Panc1 (cell line): ENCODE data around the gene CEP192. TPM values are rescaled to one million over a fixed set of nuclear protein-coding genes. Genes with fewer than 3 reads are reported as not detected.

Source experiments
- ATAC-seq: fragments of 200-7000 bp; cut with Tn5 transposase; 2 replicates; pipeline ENCODE4 v1.9.1; 2020; ENCODE audit warnings: mild to moderate bottlenecking, moderate library complexity
- BruUV-seq: library from RNA; stranded (reverse); fragments of 400-500 nt; replicated peaks from 2 replicates; lab custom pipeline; 2021; lab: Mats Ljungman, UMichigan
- CTCF ChIA-PET: fragments of 300-600 bp; sonication (Branson Sonifier 250); formaldehyde crosslinking; loops from one replicate; lab custom pipeline; 2022; ENCODE audit warnings: antibody characterized with exemption; lab: Charles Lee
- POLR2A ChIA-PET: fragments of 300-600 bp; sonication (Branson Sonifier 250); formaldehyde crosslinking; loops from one replicate; lab custom pipeline; 2022; ENCODE audit warnings: antibody characterized with exemption; lab: Charles Lee
- DNase-seq: peaks from one replicate; pipeline ENCODE4 v3.0.0-alpha.2; 2010; ENCODE audit warnings: low read depth, low spot score
- H3K27ac ChIP-seq: 2 replicates; pipeline ENCODE4 v1.5.1; 2011; ENCODE audit warnings: mild to moderate bottlenecking, low read length, inconsistent platforms
- H3K27me3 ChIP-seq: fragments of 200-500 bp; sonication (Bioruptor generic); 2 replicates; pipeline ENCODE4 v1.6.0; 2014; ENCODE audit warnings: low read length, inconsistent platforms; ENCODE audit not compliant: control insufficient read depth, insufficient read depth
- H3K36me3 ChIP-seq: fragments of 200-500 bp; sonication (Bioruptor generic); 2 replicates; pipeline ENCODE4 v1.5.1; 2014; ENCODE audit warnings: inconsistent platforms, mild to moderate bottlenecking, low read length, moderate library complexity; ENCODE audit not compliant: control insufficient read depth, insufficient read depth
- H3K4me1 ChIP-seq: 2 replicates; pipeline ENCODE4 v1.5.1; 2011; ENCODE audit warnings: inconsistent platforms, mild to moderate bottlenecking, low read length, moderate library complexity; ENCODE audit not compliant: control insufficient read depth, insufficient read depth
- H3K4me3 ChIP-seq, 2 experiments: 2 replicates each; pipeline ENCODE4 v1.5.1; 2011 to 2012; ENCODE audit warnings: low read depth in 2 of 2, low read length in 2 of 2, mild to moderate bottlenecking in 2 of 2, inconsistent platforms in 1 of 2, moderate library complexity in 1 of 2
- H3K9me3 ChIP-seq: fragments of 200-500 bp; sonication (Bioruptor generic); 2 replicates; pipeline ENCODE4 v1.5.1; 2014; ENCODE audit warnings: low read depth, mild to moderate bottlenecking, inconsistent platforms, low read length, moderate library complexity; ENCODE audit not compliant: control insufficient read depth, insufficient read depth
- POLR2AphosphoS5 ChIP-seq: IDR thresholded peaks from 2 replicates; pipeline ENCODE4 v1.6.1; 2012; ENCODE audit warnings: mild to moderate bottlenecking, low read depth, low read length, moderate library complexity
- REST ChIP-seq, 2 experiments: IDR thresholded peaks; 2 replicates each; pipeline ENCODE4 v1.6.1; 2011 to 2012; ENCODE audit warnings: low read depth in 2 of 2, control low read depth in 1 of 2, low read length in 1 of 2, mild to moderate bottlenecking in 1 of 2, moderate library complexity in 1 of 2; ENCODE audit not compliant: insufficient read depth in 1 of 2
- SIN3A ChIP-seq: IDR thresholded peaks from 2 replicates; pipeline ENCODE4 v1.6.1; 2012; ENCODE audit warnings: low read depth, mild to moderate bottlenecking, low read length, moderate library complexity, borderline replicate concordance; ENCODE audit not compliant: insufficient read depth
- TCF7L2 ChIP-seq: IDR thresholded peaks from 2 replicates; pipeline ENCODE4 v1.6.1; 2011; ENCODE audit warnings: mild to moderate bottlenecking, low read depth, low read length, inconsistent platforms
- in situ Hi-C: cut with HindIII; loops from 2 replicates; pipeline ENCODE4 v1.10.0; 2016; ENCODE audit warnings: low sequenced_read_pairs, low pct_unique_long_range_greater_than_20kb
- intact Hi-C: fragments of 100-400 bp; cut with micrococcal nuclease; formaldehyde crosslinking; loops from one replicate; pipeline ENCODE4 v1.10.0; 2022; ENCODE audit not compliant: unreplicated experiment
- total RNA-seq: library from RNA; stranded (reverse); gene quantifications from one replicate; pipeline ENCODE4 v1.2.1, GENCODE V29; 2021; ENCODE audit not compliant: unreplicated experiment
- TF ChIP-seq, protein P1 (sequence below): fragments of 450-650 bp; IDR thresholded peaks from 2 replicates; pipeline ENCODE4 v1.5.1; 2017; ENCODE audit warnings: mild to moderate bottlenecking

The CEP192 gene
- total RNA-seq, 1 experiment from 2014 or later, result 27.2 TPM

GRCh38 chr18:13005289-13005688, 14.1 kb downstream of the CEP192 start:
- DNase-seq, result no peak
- intact Hi-C loops (no loop called here), in situ Hi-C loops (no loop called here)
- TF ChIP-seq TCF7L2, result no peak
- no peak for TF ChIP-seq POLR2AphosphoS5
- TF ChIP-seq REST (IDR thresholded peaks at IDR 0.05; ENCODE audit: insufficient read depth in 1 of 2, low read depth in 2 of 2, low read length in 1 of 2), result no peak
- TF ChIP-seq SIN3A, result no peak
- TF ChIP-seq, protein P1, sequence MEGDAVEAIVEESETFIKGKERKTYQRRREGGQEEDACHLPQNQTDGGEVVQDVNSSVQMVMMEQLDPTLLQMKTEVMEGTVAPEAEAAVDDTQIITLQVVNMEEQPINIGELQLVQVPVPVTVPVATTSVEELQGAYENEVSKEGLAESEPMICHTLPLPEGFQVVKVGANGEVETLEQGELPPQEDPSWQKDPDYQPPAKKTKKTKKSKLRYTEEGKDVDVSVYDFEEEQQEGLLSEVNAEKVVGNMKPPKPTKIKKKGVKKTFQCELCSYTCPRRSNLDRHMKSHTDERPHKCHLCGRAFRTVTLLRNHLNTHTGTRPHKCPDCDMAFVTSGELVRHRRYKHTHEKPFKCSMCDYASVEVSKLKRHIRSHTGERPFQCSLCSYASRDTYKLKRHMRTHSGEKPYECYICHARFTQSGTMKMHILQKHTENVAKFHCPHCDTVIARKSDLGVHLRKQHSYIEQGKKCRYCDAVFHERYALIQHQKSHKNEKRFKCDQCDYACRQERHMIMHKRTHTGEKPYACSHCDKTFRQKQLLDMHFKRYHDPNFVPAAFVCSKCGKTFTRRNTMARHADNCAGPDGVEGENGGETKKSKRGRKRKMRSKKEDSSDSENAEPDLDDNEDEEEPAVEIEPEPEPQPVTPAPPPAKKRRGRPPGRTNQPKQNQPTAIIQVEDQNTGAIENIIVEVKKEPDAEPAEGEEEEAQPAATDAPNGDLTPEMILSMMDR, result no peak
- Histone ChIP-seq H3K27ac (no peak overlapping the region), H3K36me3 (peaks cover 10% of the 10 kb centered on the region; the same call in 1 of the 2 replicates), H3K4me1 (no peaks in the 10 kb centered on the region), H3K9me3 (no peaks in the 10 kb centered on the region), H3K27me3 (no peaks in the 10 kb centered on the region), H3K4me3 (no peak overlapping the region)
- CTCF ChIA-PET, result no interaction called here
- BruUV-seq, result no TSS peak
- POLR2A ChIA-PET, result no interaction called here
- ATAC-seq, result no peak; the same call in 1 of the 2 replicates

DNA sequence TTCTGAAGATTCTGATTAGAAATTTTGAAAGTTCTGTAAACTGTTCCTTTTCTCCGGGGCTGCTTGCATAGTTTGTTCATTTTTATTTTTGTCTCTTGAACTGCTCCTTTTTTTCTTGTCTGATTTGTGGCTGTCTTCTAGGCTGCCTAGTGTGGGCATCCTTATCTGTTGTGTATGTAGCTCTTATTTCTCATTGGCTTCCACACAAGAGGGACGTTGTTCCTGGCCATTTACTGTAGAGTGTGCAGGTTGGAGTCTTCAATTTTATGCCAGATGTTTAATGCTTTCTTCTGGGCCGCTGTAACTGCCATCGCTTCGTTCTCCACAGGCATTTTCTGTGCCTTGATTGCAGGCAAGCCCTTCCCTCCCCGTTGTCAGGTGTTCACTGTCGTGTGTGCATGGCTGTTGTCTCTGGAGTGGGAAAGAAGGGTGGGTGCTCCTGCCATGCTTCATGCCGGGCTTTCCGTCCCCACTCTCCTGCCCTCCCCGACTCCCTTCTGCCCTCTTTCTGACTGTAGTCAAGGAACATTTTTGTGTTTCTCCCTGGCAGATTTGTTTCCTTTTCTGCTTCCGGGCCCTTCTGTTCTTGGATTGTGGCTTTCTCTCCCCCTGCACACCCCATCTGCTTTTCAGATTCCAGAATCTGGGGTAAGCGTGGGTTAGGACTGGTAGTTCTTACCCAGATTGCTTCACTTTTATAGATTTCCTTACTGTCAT, 15.5 kb downstream of the CEP192 start:
- H3K36me3 ChIP-seq, result peaks cover 13% of the 10 kb centered on the region; the same call in 1 of the 2 replicates
- no peak overlapping the region for H3K4me3 ChIP-seq
- DNase-seq (no peak), ATAC-seq (no peak)
- intact Hi-C loops (no loop called here), in situ Hi-C loops (no loop called here)
- H3K27ac ChIP-seq, result no peak overlapping the region
- no peaks in the 10 kb centered on the region for H3K4me1 ChIP-seq
- BruUV-seq, result no TSS peak
- ChIA-PET POLR2A (no interaction called here), CTCF (no interaction called here)
- no peak for TF ChIP-seq POLR2AphosphoS5
- no peak for TF ChIP-seq REST (IDR thresholded peaks at IDR 0.05; ENCODE audit: insufficient read depth in 1 of 2, low read depth in 2 of 2, low read length in 1 of 2)
- no peak for TF ChIP-seq SIN3A
- no peak for TF ChIP-seq TCF7L2
- TF ChIP-seq, protein P1, result no peak
- H3K27me3 ChIP-seq, result no peaks in the 10 kb centered on the region
- no peaks in the 10 kb centered on the region for H3K9me3 ChIP-seq
